H9 (cell line): ENCODE results near the gene MID1. TPM values are rescaled to one million over a fixed set of nuclear protein-coding genes. Genes with fewer than 3 reads are reported as not detected.
A peak's percentile ranks its signal among the peaks of the same experiment; 100 is the strongest.

ENCODE experiments used
- DNase-seq: peaks from one replicate; pipeline ENCODE4 v3.0.0-alpha.2; 2017
- H2AFZ ChIP-seq: one replicate; pipeline ENCODE4 v1.6.1; 2013; ENCODE audit warnings: mild to moderate bottlenecking, low read length, control low read depth, moderate library complexity
- H2AK5ac ChIP-seq: 2 replicates; pipeline ENCODE4 v1.6.1; 2013; ENCODE audit warnings: low read length, control low read depth, mixed read lengths; ENCODE audit not compliant: insufficient read length
- H2BK120ac ChIP-seq: one replicate; pipeline ENCODE4 v1.6.1; 2013; ENCODE audit warnings: low read depth, mild to moderate bottlenecking, low read length, control low read depth, inconsistent platforms; ENCODE audit not compliant: poor library complexity, severe bottlenecking
- H2BK12ac ChIP-seq: 2 replicates; pipeline ENCODE4 v1.6.1; 2013; ENCODE audit warnings: low read length, control low read depth, mixed read lengths, low read depth; ENCODE audit not compliant: insufficient read length
- H2BK15ac ChIP-seq: 2 replicates; pipeline ENCODE4 v1.6.1; 2013; ENCODE audit warnings: low read depth, low read length, control low read depth
- H2BK20ac ChIP-seq: one replicate; pipeline ENCODE4 v1.6.1; 2013; ENCODE audit warnings: low read depth, mild to moderate bottlenecking, low read length, control low read depth, inconsistent platforms; ENCODE audit not compliant: poor library complexity, severe bottlenecking
- H2BK5ac ChIP-seq: 2 replicates; pipeline ENCODE4 v1.6.1; 2013; ENCODE audit warnings: low read length, control low read depth, mixed read lengths; ENCODE audit not compliant: insufficient read length
- H3K14ac ChIP-seq: 2 replicates; pipeline ENCODE4 v1.6.1; 2013; ENCODE audit warnings: low read length, control low read depth; ENCODE audit not compliant: insufficient read depth
- H3K18ac ChIP-seq: 2 replicates; pipeline ENCODE4 v1.6.1; 2013; ENCODE audit warnings: low read depth, mild to moderate bottlenecking, mixed read lengths, low read length, control low read depth; ENCODE audit not compliant: insufficient read length
- H3K23ac ChIP-seq: 2 replicates; pipeline ENCODE4 v1.6.1; 2013; ENCODE audit warnings: low read length, control low read depth, mixed read lengths, low read depth; ENCODE audit not compliant: insufficient read length
- H3K23me2 ChIP-seq: 2 replicates; pipeline ENCODE4 v1.6.1; 2013; ENCODE audit warnings: low read depth, mild to moderate bottlenecking, mixed read lengths, low read length, control low read depth; ENCODE audit not compliant: insufficient read length, poor library complexity, severe bottlenecking
- H3K27ac ChIP-seq: 2 replicates; pipeline ENCODE4 v1.5.1; 2013; ENCODE audit warnings: low read length, control low read depth, mixed read lengths, low read depth; ENCODE audit not compliant: insufficient read length
- H3K27me3 ChIP-seq: 2 replicates; pipeline ENCODE4 v1.6.1; 2013; ENCODE audit warnings: low read length, control low read depth, inconsistent platforms; ENCODE audit not compliant: insufficient read depth
- H3K4ac ChIP-seq: 2 replicates; pipeline ENCODE4 v1.6.1; 2013; ENCODE audit warnings: low read depth, mild to moderate bottlenecking, control low read depth, inconsistent platforms, low read length, moderate library complexity
- H3K4me1 ChIP-seq: 2 replicates; pipeline ENCODE4 v1.6.1; 2013; ENCODE audit warnings: low read length, control low read depth, inconsistent platforms; ENCODE audit not compliant: insufficient read depth
- H3K4me2 ChIP-seq: 2 replicates; pipeline ENCODE4 v1.6.1; 2013; ENCODE audit warnings: low read length, control low read depth, mixed read lengths; ENCODE audit not compliant: insufficient read length, insufficient read depth
- H3K56ac ChIP-seq: 2 replicates; pipeline ENCODE4 v1.6.1; 2013; ENCODE audit warnings: low read depth, mild to moderate bottlenecking, mixed read lengths, low read length, control low read depth; ENCODE audit not compliant: insufficient read length
- H3K79me1 ChIP-seq: 2 replicates; pipeline ENCODE4 v1.6.1; 2013; ENCODE audit warnings: low read depth, mild to moderate bottlenecking, moderate library complexity, low read length, control low read depth, inconsistent platforms; ENCODE audit not compliant: insufficient read depth, poor library complexity, severe bottlenecking
- H3K79me2 ChIP-seq: 2 replicates; pipeline ENCODE4 v1.6.1; 2013; ENCODE audit warnings: low read length, control low read depth, inconsistent platforms; ENCODE audit not compliant: insufficient read depth
- H3K9ac ChIP-seq: 2 replicates; pipeline ENCODE4 v1.6.1; 2013; ENCODE audit warnings: low read length, control low read depth, mixed read lengths; ENCODE audit not compliant: insufficient read length; ENCODE audit errors: extremely low read depth
- H3K9me3 ChIP-seq: one replicate; pipeline ENCODE4 v1.6.1; 2013; ENCODE audit warnings: low read depth, low read length, inconsistent platforms; ENCODE audit not compliant: control insufficient read depth
- H3T11ph ChIP-seq: one replicate; pipeline ENCODE4 v1.6.1; 2013; ENCODE audit warnings: mild to moderate bottlenecking, low read length, control low read depth, inconsistent platforms
- H4K20me1 ChIP-seq: one replicate; pipeline ENCODE4 v1.6.1; 2013; ENCODE audit not compliant: control insufficient read depth, insufficient read length, insufficient read depth
- H4K5ac ChIP-seq: 2 replicates; pipeline ENCODE4 v1.6.1; 2013; ENCODE audit warnings: low read depth, mild to moderate bottlenecking, mixed read lengths, low read length, control low read depth; ENCODE audit not compliant: insufficient read length
- H4K8ac ChIP-seq: replicated peaks from 2 replicates; pipeline ENCODE4 v1.6.1; 2013; ENCODE audit warnings: low read length, control low read depth, mixed read lengths, low read depth; ENCODE audit not compliant: insufficient read length
- H4K91ac ChIP-seq: 2 replicates; pipeline ENCODE4 v1.6.1; 2013; ENCODE audit warnings: low read depth, mild to moderate bottlenecking, moderate library complexity, mixed read lengths, low read length, control low read depth; ENCODE audit not compliant: insufficient read length
- H3K27ac Mint-ChIP-seq, 3 experiments: 2 replicates in 2 of 3; 3 replicates in 1 of 3; pipeline ENCODE4 v1.8.0; 2020 to 2021; ENCODE audit warnings: mixed read lengths in 3 of 3, mild to moderate bottlenecking in 1 of 3, moderate library complexity in 1 of 3
- H3K27me3 Mint-ChIP-seq: 2 replicates; pipeline ENCODE4 v1.8.0; 2021; ENCODE audit warnings: low read depth, mild to moderate bottlenecking, moderate library complexity, mixed read lengths
- H3K36me3 Mint-ChIP-seq, 3 experiments: 2 replicates in 2 of 3; 3 replicates in 1 of 3; pipeline ENCODE4 v1.8.0; 2020 to 2021; ENCODE audit warnings: low read depth in 3 of 3, mixed read lengths in 3 of 3; ENCODE audit not compliant: insufficient read depth in 1 of 3
- H3K4me1 Mint-ChIP-seq, 2 experiments: 2 replicates each; pipeline ENCODE4 v1.8.0; 2020; ENCODE audit warnings: mixed read lengths in 2 of 2
- H3K4me3 Mint-ChIP-seq, 2 experiments: 2 replicates in 1 of 2; 3 replicates in 1 of 2; pipeline ENCODE4 v1.8.0; 2020 to 2021; ENCODE audit warnings: mild to moderate bottlenecking in 2 of 2, mixed read lengths in 2 of 2, moderate library complexity in 1 of 2
- H3K9me3 Mint-ChIP-seq, 2 experiments: 2 replicates in 1 of 2; 3 replicates in 1 of 2; pipeline ENCODE4 v1.8.0; 2020; ENCODE audit warnings: mild to moderate bottlenecking in 2 of 2, mixed read lengths in 2 of 2, moderate library complexity in 1 of 2
- WGBS: extraction: QIAGEN DNeasy Blood & Tissue Kit; methylation state at CpG from one replicate; pipeline ENCODE4 v1.1.7; 2013; ENCODE audit warnings: missing lambda C conversion rate, low lambda C conversion rate, mixed read lengths; ENCODE audit not compliant: insufficient read length; ENCODE audit errors: extremely low coverage; 5-methylcytosine and 5-hydroxymethylcytosine counted together
- total RNA-seq: library from RNA; stranded (reverse); gene quantifications from 2 replicates; pipeline ENCODE4 v1.2.1, GENCODE V29; 2021
- TF ChIP-seq, protein P1 (sequence below): fragments of 200-600 bp; sonication (generic); conservative IDR thresholded peaks from 3 replicates; pipeline ENCODE4 v1.8.0; 2021; ENCODE audit warnings: antibody characterized with exemption, mild to moderate bottlenecking

The MID1 gene
- total RNA-seq, 1 experiment from 2014 or later = 32.9 TPM

- H3K79me2 ChIP-seq = peaks cover 4% of the 10 kb centered on the region; the same call in 1 of the 2 replicates
- H2AFZ ChIP-seq = no peak overlapping the region
- H3K4me3 Mint-ChIP-seq = no peak overlapping the region
- peaks cover 8 to 18% of the 10 kb centered on the region in 2 experiments for H3K4me1 Mint-ChIP-seq
- no peak overlapping the region for H2BK120ac ChIP-seq
- H3K27me3 ChIP-seq = no peaks in the 10 kb centered on the region
- no peak overlapping the region for H2AK5ac ChIP-seq
- WGBS = no CpG with 5 or more reads among the region's 3 CpGs
- H3K4me2 ChIP-seq = no peak overlapping the region
- no peaks in the 10 kb centered on the region for H3K79me1 ChIP-seq
- no peaks in the 10 kb centered on the region for H3K9me3 ChIP-seq
- peaks cover 11 to 19% (median 11%) of the 10 kb centered on the region in 3 experiments; a peak in 6 of 7 replicates for H3K36me3 Mint-ChIP-seq
- no peak overlapping the region for H3K18ac ChIP-seq
- H2BK15ac ChIP-seq = no peak overlapping the region
- H3K23ac ChIP-seq = no peak overlapping the region
- peaks cover 2% of the 10 kb centered on the region; the same call in 1 of the 2 replicates for H3K4me1 ChIP-seq
- no peak for DNase-seq
- no peak overlapping the region for H2BK5ac ChIP-seq
- no peak overlapping the region for H3T11ph ChIP-seq
- no peak overlapping the region for H3K4ac ChIP-seq
- TF ChIP-seq, protein P1, sequence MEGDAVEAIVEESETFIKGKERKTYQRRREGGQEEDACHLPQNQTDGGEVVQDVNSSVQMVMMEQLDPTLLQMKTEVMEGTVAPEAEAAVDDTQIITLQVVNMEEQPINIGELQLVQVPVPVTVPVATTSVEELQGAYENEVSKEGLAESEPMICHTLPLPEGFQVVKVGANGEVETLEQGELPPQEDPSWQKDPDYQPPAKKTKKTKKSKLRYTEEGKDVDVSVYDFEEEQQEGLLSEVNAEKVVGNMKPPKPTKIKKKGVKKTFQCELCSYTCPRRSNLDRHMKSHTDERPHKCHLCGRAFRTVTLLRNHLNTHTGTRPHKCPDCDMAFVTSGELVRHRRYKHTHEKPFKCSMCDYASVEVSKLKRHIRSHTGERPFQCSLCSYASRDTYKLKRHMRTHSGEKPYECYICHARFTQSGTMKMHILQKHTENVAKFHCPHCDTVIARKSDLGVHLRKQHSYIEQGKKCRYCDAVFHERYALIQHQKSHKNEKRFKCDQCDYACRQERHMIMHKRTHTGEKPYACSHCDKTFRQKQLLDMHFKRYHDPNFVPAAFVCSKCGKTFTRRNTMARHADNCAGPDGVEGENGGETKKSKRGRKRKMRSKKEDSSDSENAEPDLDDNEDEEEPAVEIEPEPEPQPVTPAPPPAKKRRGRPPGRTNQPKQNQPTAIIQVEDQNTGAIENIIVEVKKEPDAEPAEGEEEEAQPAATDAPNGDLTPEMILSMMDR = no peak
- no peak overlapping the region for H3K9ac ChIP-seq
- no peak overlapping the region for H3K56ac ChIP-seq
- H4K8ac ChIP-seq = no peak overlapping the region
- no peak overlapping the region for H3K14ac ChIP-seq
- peaks cover 23 to 41% of the 10 kb centered on the region in 2 experiments; a peak in 4 of 5 replicates for H3K9me3 Mint-ChIP-seq
- no peaks in the 10 kb centered on the region for H3K23me2 ChIP-seq
- no peak overlapping the region for H2BK20ac ChIP-seq
- no peaks in the 10 kb centered on the region for H4K20me1 ChIP-seq
- no peak overlapping the region for H3K27ac ChIP-seq
- no peaks in the 10 kb centered on the region; the same call in 1 of the 2 replicates for H3K27me3 Mint-ChIP-seq
- H3K27ac Mint-ChIP-seq = peak overlapping the region in 1 of 3 experiments; percentile 35; a peak in 1 of 7 replicates
- no peak overlapping the region for H2BK12ac ChIP-seq
- H4K91ac ChIP-seq = no peak overlapping the region
- no peak overlapping the region for H4K5ac ChIP-seq
These were observed 134.0 kb downstream of the MID1 start for GRCh38 chrX:10486373-10486772.
